A549 (cell line): ENCODE data around the gene OPA1.
A peak's percentile ranks its signal among the peaks of the same experiment; 100 is the strongest.

ENCODE experiments used
- CBX2 ChIP-seq: fragments of 200-600 bp; sonication (generic); IDR thresholded peaks from 2 replicates; pipeline ENCODE4 v1.6.1; 2016; ENCODE audit warnings: low read depth, mild to moderate bottlenecking, borderline replicate concordance
- CEBPB ChIP-seq, 2 experiments: fragments of >200 bp in 1 of 2; sonication (Bioruptor Twin) in 1 of 2; formaldehyde crosslinking in 1 of 2; IDR thresholded peaks; 2 replicates each; pipeline ENCODE4 v1.6.1; 2012 to 2016
- CHD2 ChIP-seq: fragments of 150-350 bp; IDR thresholded peaks from 2 replicates; pipeline ENCODE4 v1.6.1; 2014; ENCODE audit warnings: low read length; ENCODE audit not compliant: partially characterized antibody
- EP300 ChIP-seq, 2 experiments: fragments of >200 bp; sonication (Bioruptor Twin); formaldehyde crosslinking; IDR thresholded peaks; 2 replicates in 1 of 2; 3 replicates in 1 of 2; pipeline ENCODE4 v1.6.1; 2016 to 2017
- POLR2A ChIP-seq: IDR thresholded peaks from 2 replicates; pipeline ENCODE4 v1.6.1; 2012; ENCODE audit warnings: mild to moderate bottlenecking, low read length
- RAD21 ChIP-seq, 2 experiments: fragments of >200 bp in 1 of 2; sonication (Bioruptor Twin) in 1 of 2; formaldehyde crosslinking in 1 of 2; IDR thresholded peaks in 1 of 2; conservative IDR thresholded peaks in 1 of 2; 2 replicates in 1 of 2; 3 replicates in 1 of 2; pipeline ENCODE4 v1.6.1; 2012 to 2018; ENCODE audit warnings: inconsistent platforms in 1 of 2
- RCOR1 ChIP-seq: fragments of 150-350 bp; IDR thresholded peaks from 2 replicates; pipeline ENCODE4 v1.6.1; 2014; ENCODE audit warnings: antibody characterized with exemption, low read length, low read depth
- ZC3H11A ChIP-seq: fragments of 450-650 bp; IDR thresholded peaks from 2 replicates; pipeline ENCODE4 v1.6.1; 2014; ENCODE audit warnings: antibody characterized with exemption, mild to moderate bottlenecking
- ZFP36 ChIP-seq: fragments of 450-650 bp; IDR thresholded peaks from 2 replicates; pipeline ENCODE4 v1.6.1; 2014; ENCODE audit warnings: borderline replicate concordance; ENCODE audit not compliant: partially characterized antibody
- TF ChIP-seq, protein P1 (sequence below): fragments of >200 bp; sonication (Bioruptor Twin); formaldehyde crosslinking; IDR thresholded peaks from 3 replicates; pipeline ENCODE4 v1.5.1; 2016
- TF ChIP-seq, protein P2 (sequence below): fragments of 200-600 bp; sonication (generic); IDR thresholded peaks from 2 replicates; pipeline ENCODE4 v1.6.1; 2016; ENCODE audit warnings: antibody characterized with exemption, mild to moderate bottlenecking, moderate library complexity

DNA sequence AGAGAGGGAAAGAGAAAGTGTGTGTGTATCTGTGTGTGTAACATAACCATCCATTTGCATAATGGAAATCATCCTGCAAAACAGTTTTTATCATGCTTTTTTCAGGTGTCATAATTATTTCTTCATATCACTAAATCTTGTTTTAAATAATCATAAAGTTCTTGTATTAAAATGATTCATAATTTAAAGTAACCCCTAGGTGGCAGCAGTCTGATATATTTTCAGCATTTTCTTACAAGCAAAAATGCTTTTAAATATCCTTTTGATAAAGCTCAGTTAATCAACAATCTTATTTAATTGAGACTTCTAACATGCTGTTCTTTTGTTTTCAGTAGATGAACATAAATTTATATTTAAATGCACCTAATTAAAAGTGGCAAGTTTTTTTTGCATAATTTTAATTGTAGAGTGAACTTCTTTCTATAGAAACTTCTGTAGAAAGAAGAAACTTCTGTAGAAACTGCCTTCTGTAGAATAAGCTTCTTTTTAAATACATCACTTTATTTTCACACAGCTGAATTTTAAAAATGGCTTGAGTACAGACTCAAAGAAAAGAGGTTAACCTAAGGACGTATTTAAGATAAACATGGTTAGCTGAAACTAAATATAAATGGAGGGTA is 72.5 kb downstream of the OPA1 start:
- no peak for TF ChIP-seq ZC3H11A
- peak; percentile 55 to 64 for TF ChIP-seq RAD21 (conservative IDR thresholded peaks at IDR 0.05 in 1 of 2, IDR thresholded peaks at IDR 0.05 in 1 of 2)
- TF ChIP-seq, protein P1, sequence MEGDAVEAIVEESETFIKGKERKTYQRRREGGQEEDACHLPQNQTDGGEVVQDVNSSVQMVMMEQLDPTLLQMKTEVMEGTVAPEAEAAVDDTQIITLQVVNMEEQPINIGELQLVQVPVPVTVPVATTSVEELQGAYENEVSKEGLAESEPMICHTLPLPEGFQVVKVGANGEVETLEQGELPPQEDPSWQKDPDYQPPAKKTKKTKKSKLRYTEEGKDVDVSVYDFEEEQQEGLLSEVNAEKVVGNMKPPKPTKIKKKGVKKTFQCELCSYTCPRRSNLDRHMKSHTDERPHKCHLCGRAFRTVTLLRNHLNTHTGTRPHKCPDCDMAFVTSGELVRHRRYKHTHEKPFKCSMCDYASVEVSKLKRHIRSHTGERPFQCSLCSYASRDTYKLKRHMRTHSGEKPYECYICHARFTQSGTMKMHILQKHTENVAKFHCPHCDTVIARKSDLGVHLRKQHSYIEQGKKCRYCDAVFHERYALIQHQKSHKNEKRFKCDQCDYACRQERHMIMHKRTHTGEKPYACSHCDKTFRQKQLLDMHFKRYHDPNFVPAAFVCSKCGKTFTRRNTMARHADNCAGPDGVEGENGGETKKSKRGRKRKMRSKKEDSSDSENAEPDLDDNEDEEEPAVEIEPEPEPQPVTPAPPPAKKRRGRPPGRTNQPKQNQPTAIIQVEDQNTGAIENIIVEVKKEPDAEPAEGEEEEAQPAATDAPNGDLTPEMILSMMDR: peak; percentile 49
- no peak for TF ChIP-seq ZFP36
- TF ChIP-seq CEBPB (IDR thresholded peaks at IDR 0.05): no peak
- no peak for TF ChIP-seq EP300 (IDR thresholded peaks at IDR 0.05)
- TF ChIP-seq, protein P2, sequence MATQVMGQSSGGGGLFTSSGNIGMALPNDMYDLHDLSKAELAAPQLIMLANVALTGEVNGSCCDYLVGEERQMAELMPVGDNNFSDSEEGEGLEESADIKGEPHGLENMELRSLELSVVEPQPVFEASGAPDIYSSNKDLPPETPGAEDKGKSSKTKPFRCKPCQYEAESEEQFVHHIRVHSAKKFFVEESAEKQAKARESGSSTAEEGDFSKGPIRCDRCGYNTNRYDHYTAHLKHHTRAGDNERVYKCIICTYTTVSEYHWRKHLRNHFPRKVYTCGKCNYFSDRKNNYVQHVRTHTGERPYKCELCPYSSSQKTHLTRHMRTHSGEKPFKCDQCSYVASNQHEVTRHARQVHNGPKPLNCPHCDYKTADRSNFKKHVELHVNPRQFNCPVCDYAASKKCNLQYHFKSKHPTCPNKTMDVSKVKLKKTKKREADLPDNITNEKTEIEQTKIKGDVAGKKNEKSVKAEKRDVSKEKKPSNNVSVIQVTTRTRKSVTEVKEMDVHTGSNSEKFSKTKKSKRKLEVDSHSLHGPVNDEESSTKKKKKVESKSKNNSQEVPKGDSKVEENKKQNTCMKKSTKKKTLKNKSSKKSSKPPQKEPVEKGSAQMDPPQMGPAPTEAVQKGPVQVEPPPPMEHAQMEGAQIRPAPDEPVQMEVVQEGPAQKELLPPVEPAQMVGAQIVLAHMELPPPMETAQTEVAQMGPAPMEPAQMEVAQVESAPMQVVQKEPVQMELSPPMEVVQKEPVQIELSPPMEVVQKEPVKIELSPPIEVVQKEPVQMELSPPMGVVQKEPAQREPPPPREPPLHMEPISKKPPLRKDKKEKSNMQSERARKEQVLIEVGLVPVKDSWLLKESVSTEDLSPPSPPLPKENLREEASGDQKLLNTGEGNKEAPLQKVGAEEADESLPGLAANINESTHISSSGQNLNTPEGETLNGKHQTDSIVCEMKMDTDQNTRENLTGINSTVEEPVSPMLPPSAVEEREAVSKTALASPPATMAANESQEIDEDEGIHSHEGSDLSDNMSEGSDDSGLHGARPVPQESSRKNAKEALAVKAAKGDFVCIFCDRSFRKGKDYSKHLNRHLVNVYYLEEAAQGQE: no peak
- no peak for TF ChIP-seq CBX2
- no peak for TF ChIP-seq POLR2A
- no peak for TF ChIP-seq RCOR1
- no peak for TF ChIP-seq CHD2
